Stimulated activated CD8-positive, alpha-beta memory T cell treated with anti-CD3 and anti-CD28 coated beads, Interleukin-4, amount 100 ng/mL, for 24 hours (primary cell): Measurements from ENCODE around the gene JARID2.

Source experiments
- DNase-seq: peaks from one replicate; pipeline ENCODE4 v3.0.0-alpha.2; 2020; ENCODE audit warnings: low read depth

JARID2 gene

GRCh38 chr6:15421945-15422733 is 176.3 kb downstream of the JARID2 start:
- peak; percentile 15 for DNase-seq

- DNase-seq: no peak
Observed at GRCh38 chr6:15423286-15423993, 177.6 kb downstream of the JARID2 start.

- DNase-seq: no peak
Observed at GRCh38 chr6:15425947-15426346, 180.1 kb downstream of the JARID2 start.

- no peak for DNase-seq
Observed at GRCh38 chr6:15426395-15426794, 180.5 kb downstream of the JARID2 start.

- DNase-seq: no peak
Observed at GRCh38 chr6:15426901-15427300, 181.0 kb downstream of the JARID2 start.

GRCh38 chr6:15427331-15428070 is 181.6 kb downstream of the JARID2 start:
- no peak for DNase-seq

GRCh38 chr6:15429141-15430110 is 183.6 kb downstream of the JARID2 start:
- no peak for DNase-seq

GRCh38 chr6:15430186-15430585 is 184.3 kb downstream of the JARID2 start:
- DNase-seq: no peak

GRCh38 chr6:15430931-15431405 is 185.1 kb downstream of the JARID2 start:
- no peak for DNase-seq

- DNase-seq: no peak
Observed at GRCh38 chr6:15431762-15432483, 186.1 kb downstream of the JARID2 start.

GRCh38 chr6:15433511-15433861 is 187.6 kb downstream of the JARID2 start:
- no peak for DNase-seq

- no peak for DNase-seq
Observed at GRCh38 chr6:15434263-15434662, 188.4 kb downstream of the JARID2 start.

- no peak for DNase-seq
Observed at GRCh38 chr6:15434823-15435380, 189.0 kb downstream of the JARID2 start.

GRCh38 chr6:15435468-15435867 is 189.6 kb downstream of the JARID2 start:
- no peak for DNase-seq

GRCh38 chr6:15436451-15436850 is 190.6 kb downstream of the JARID2 start:
- DNase-seq: no peak

- no peak for DNase-seq
Observed at GRCh38 chr6:15437090-15437635, 191.3 kb downstream of the JARID2 start.

GRCh38 chr6:15439410-15440025 is 193.6 kb downstream of the JARID2 start:
- DNase-seq: no peak

- DNase-seq: no peak
Observed at GRCh38 chr6:15440040-15440439, 194.2 kb downstream of the JARID2 start.

GRCh38 chr6:15441215-15441868 is 195.5 kb downstream of the JARID2 start:
- no peak for DNase-seq
